Testis (tissue), 2 donors: ENCODE data around the gene AKAP8L.

ENCODE experiments used
- CTCF ChIP-seq, 3 experiments: fragments of 450-650 bp in 2 of 3; fragments of 200-600 bp in 1 of 3; sonication (generic) in 1 of 3; IDR thresholded peaks; one replicate each; pipeline ENCODE4 v1.5.1; 2016 to 2019; ENCODE audit warnings: antibody characterized with exemption in 3 of 3, mild to moderate bottlenecking in 2 of 3, moderate library complexity in 1 of 3
- POLR2A ChIP-seq: fragments of 450-650 bp; IDR thresholded peaks from one replicate; pipeline ENCODE4 v1.6.1; 2017; ENCODE audit warnings: antibody characterized with exemption, mild to moderate bottlenecking, moderate library complexity

DNA sequence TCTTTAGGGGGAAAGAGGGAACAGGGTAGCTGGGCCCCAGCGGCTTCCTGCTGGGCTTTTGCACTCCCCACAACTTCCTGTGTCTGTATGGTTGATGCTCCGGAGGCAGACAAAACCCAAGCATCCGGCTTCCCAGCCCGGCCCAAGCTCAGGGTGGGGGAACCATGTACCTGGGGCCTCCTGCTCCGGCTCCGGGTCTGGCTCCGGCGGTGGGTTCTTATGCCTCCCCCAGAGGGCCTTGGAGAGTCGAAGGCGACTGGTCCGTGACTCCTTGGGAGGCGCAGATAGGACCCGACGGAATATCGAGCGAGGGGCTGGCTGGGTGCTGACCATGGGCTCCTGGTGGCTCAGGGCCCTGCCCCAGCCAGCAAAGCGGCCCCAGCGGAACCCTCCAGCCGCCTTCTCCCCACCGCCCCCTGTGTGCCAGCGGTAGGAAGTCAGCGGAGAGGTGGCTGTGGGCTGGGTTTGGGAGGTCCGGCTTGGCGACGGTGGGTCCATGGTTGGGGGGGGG lies 45.1 kb upstream of the AKAP8L start:
- no peak for TF ChIP-seq CTCF (IDR thresholded peaks at IDR 0.05)
- TF ChIP-seq POLR2A, result no peak
